ENCODE measurements around the gene MAP4K5. TPM values are rescaled to one million over a fixed set of nuclear protein-coding genes. Genes with fewer than 3 reads are reported as not detected.

MAP4K5 gene
- total RNA-seq, 2 donors from 2014 or later: 45.0 to 60.3 TPM

- Mint-ChIP-seq H3K4me1 (peaks cover 9% of the 10 kb centered on the region), H3K27me3 (ENCODE audit: insufficient read depth) (no peaks in the 10 kb centered on the region)
- WGBS, 2 experiments (ENCODE audit: insufficient coverage in 1 of 2, insufficient read length in 1 of 2): no CpG with 5 or more reads among the region's 1 CpG
These were observed 43.8 kb downstream of the MAP4K5 start for GRCh38 chr14:50488521-50488920.

GRCh38 chr14:50479041-50479440 is 53.3 kb downstream of the MAP4K5 start:
- no peak for TF ChIP-seq CTCF (conservative IDR thresholded peaks at IDR 0.05)
- H3K9me3 Mint-ChIP-seq: no peaks in the 10 kb centered on the region
- peaks cover 20% of the 10 kb centered on the region for H3K36me3 Mint-ChIP-seq (ENCODE audit: low read depth)

More at GRCh38 chr14:50488521-50488920, 43.8 kb downstream of the MAP4K5 start:
- no peaks in the 10 kb centered on the region for H3K9me3 Mint-ChIP-seq
- H3K36me3 ChIP-seq (ENCODE audit: control insufficient read depth, insufficient read depth, low read length): peaks cover 11% of the 10 kb centered on the region
- H3K4me3 Mint-ChIP-seq: no peak overlapping the region
- peaks cover 4% of the 10 kb centered on the region for H3K4me1 ChIP-seq (ENCODE audit: control insufficient read depth, insufficient read depth, low read length)
- DNase-seq: no peak
- no peak for TF ChIP-seq CTCF (conservative IDR thresholded peaks at IDR 0.05)
- no peak overlapping the region for H3K9ac ChIP-seq (ENCODE audit: extremely low read depth, low read length, poor library complexity, severe bottlenecking)
- no peak overlapping the region for H3K4me3 ChIP-seq (ENCODE audit: low read length)
- H3K9me3 ChIP-seq (ENCODE audit: control insufficient read depth, low read length): no peaks in the 10 kb centered on the region
- H3K27me3 ChIP-seq (ENCODE audit: control insufficient read depth, insufficient read depth, low read length, poor library complexity, severe bottlenecking): no peaks in the 10 kb centered on the region
- no peak overlapping the region for H3K27ac ChIP-seq (ENCODE audit: low read depth, low read length)
- H3K27ac Mint-ChIP-seq: no peak overlapping the region
- H3K36me3 Mint-ChIP-seq (ENCODE audit: low read depth): peaks cover 17% of the 10 kb centered on the region

GRCh38 chr14:50477760-50478159 is 54.6 kb downstream of the MAP4K5 start:
- TF ChIP-seq CTCF (conservative IDR thresholded peaks at IDR 0.05): no peak
- Histone ChIP-seq H3K9me3 (ENCODE audit: control insufficient read depth, low read length) (peaks cover 16% of the 10 kb centered on the region), H3K27ac (ENCODE audit: low read depth, low read length) (no peak overlapping the region), H3K27me3 (ENCODE audit: control insufficient read depth, insufficient read depth, low read length, poor library complexity, severe bottlenecking) (no peaks in the 10 kb centered on the region), H3K9ac (ENCODE audit: extremely low read depth, low read length, poor library complexity, severe bottlenecking) (no peak overlapping the region), H3K4me3 (ENCODE audit: low read length) (no peak overlapping the region), H3K36me3 (ENCODE audit: control insufficient read depth, insufficient read depth, low read length) (peaks cover 44% of the 10 kb centered on the region), H3K4me1 (ENCODE audit: control insufficient read depth, insufficient read depth, low read length) (no peaks in the 10 kb centered on the region)
- DNase-seq: no peak
- peaks cover 31% of the 10 kb centered on the region for H3K36me3 Mint-ChIP-seq (ENCODE audit: low read depth)
- no peaks in the 10 kb centered on the region for H3K9me3 Mint-ChIP-seq
- no peaks in the 10 kb centered on the region for H3K4me1 Mint-ChIP-seq
- WGBS, 2 experiments (ENCODE audit: insufficient coverage in 1 of 2, insufficient read length in 1 of 2): 96% methylated on average over 2 of the region's 2 CpGs; no CpG with 5 or more reads in 1 of the 2 experiments
- H3K4me3 Mint-ChIP-seq: no peak overlapping the region
- no peak overlapping the region for H3K27ac Mint-ChIP-seq
- H3K27me3 Mint-ChIP-seq (ENCODE audit: insufficient read depth): no peaks in the 10 kb centered on the region

More at GRCh38 chr14:50479041-50479440, 53.3 kb downstream of the MAP4K5 start:
- Histone ChIP-seq H3K9ac (ENCODE audit: extremely low read depth, low read length, poor library complexity, severe bottlenecking) (no peak overlapping the region), H3K4me3 (ENCODE audit: low read length) (no peak overlapping the region), H3K36me3 (ENCODE audit: control insufficient read depth, insufficient read depth, low read length) (peaks cover 32% of the 10 kb centered on the region), H3K4me1 (ENCODE audit: control insufficient read depth, insufficient read depth, low read length) (no peaks in the 10 kb centered on the region), H3K27me3 (ENCODE audit: control insufficient read depth, insufficient read depth, low read length, poor library complexity, severe bottlenecking) (no peaks in the 10 kb centered on the region), H3K27ac (ENCODE audit: low read depth, low read length) (no peak overlapping the region), H3K9me3 (ENCODE audit: control insufficient read depth, low read length) (peaks cover 6% of the 10 kb centered on the region)
- H3K4me3 Mint-ChIP-seq: no peak overlapping the region
- no peak for DNase-seq
- H3K4me1 Mint-ChIP-seq: no peaks in the 10 kb centered on the region
- H3K27ac Mint-ChIP-seq: no peak overlapping the region
- H3K27me3 Mint-ChIP-seq (ENCODE audit: insufficient read depth): no peaks in the 10 kb centered on the region
- 91 to 93% methylated on average over 2 of the region's 2 CpGs for WGBS, 2 experiments (ENCODE audit: insufficient coverage in 1 of 2, insufficient read length in 1 of 2)

Data from endodermal cell (in vitro differentiated cells).